Renal pelvis (tissue), 3 donors: Measurements from ENCODE around the gene TIMD4. TPM values are rescaled to one million over a fixed set of nuclear protein-coding genes. Genes with fewer than 3 reads are reported as not detected.

ENCODE experiments used
- polyA plus RNA-seq, 3 donors: library from polyadenylated mRNA; unstranded; fragments of 120-200 nt; gene quantifications; one replicate each; pipeline ENCODE4 v1.2.1, GENCODE V29; 2013; ENCODE audit not compliant: insufficient read length in 3 of 3

TIMD4 gene
- polyA plus RNA-seq, 3 donors: 0.16 to 0.95 (median 0.46) TPM

Other genes with a start within 250 kb of the TIMD4 start
- gene PPP1R2B, start 112.9 kb downstream of the TIMD4 start, polyA plus RNA-seq: under 1 TPM in 1 of 3 donors, not detected in 2; 0.10 TPM
- gene HAVCR1, start 95.9 kb upstream of the TIMD4 start, polyA plus RNA-seq: 1 to 10 TPM in 2 of 3 donors, under 1 TPM in 1; 0.70 to 5.8 (median 2.7) TPM
- gene HAVCR2, start 145.8 kb upstream of the TIMD4 start, polyA plus RNA-seq: 10 to 100 TPM in 2 of 3 donors, 1 to 10 TPM in 1; 3.3 to 12.1 (median 11.5) TPM
- gene MED7, start 179.6 kb upstream of the TIMD4 start, polyA plus RNA-seq: 10 to 100 TPM; 19.9 to 23.2 (median 20.2) TPM
- not detected for gene GARIN3, start 203.0 kb upstream of the TIMD4 start, polyA plus RNA-seq
- gene ITK, start 217.6 kb upstream of the TIMD4 start, polyA plus RNA-seq: under 1 TPM; 0.22 to 0.49 (median 0.33) TPM